ENCODE data around the gene ITSN1.

GRCh38 chr21:33789697-33790096, 147.4 kb downstream of the ITSN1 start:
- TF ChIP-seq CTCF (conservative IDR thresholded peaks at IDR 0.05 in 1 of 2, IDR thresholded peaks at IDR 0.05 in 1 of 2; ENCODE audit: extremely low read depth in 1 of 2, insufficient read depth in 1 of 2, low read depth in 1 of 2, low read length in 2 of 2) (no peak), EZH2 (IDR thresholded peaks at IDR 0.05; ENCODE audit: borderline replicate concordance, low read length) (no peak)
